Measurements from ENCODE around the gene C1QTNF12. TPM values are rescaled to one million over a fixed set of nuclear protein-coding genes. Genes with fewer than 3 reads are reported as not detected.

Gene C1QTNF12
- total RNA-seq, 1 donor from 2014 or later = 2.5 TPM

DNA sequence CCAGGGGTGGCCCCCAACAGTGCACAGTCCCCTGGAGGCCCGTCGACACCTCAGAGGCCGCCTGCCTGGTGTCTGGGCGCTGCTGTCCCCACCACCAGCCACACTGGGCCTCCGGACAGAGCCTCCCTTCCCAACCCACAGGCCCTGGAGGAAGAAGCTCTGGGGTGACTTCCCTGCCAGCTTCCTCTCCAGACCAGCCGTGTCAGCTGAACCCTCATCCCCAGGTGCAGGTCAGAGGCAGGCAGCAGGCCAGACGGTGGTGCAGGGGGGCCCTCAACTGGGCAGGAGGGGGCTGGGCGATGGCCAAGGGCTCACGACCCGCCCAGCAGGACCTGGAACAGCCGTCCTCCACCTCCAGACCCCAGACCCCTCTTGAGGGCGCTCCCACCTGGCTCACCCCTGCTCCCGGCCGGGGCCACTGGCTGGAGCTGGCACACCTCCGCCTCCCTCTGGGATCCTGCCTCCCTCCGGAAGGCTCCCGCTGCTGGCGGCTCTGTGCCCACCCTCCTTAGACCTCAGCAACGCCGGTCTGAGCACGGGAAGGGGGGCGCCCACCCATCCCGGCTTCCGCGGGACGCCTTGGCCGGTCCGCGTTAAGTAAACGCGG lies 40.6 kb downstream of the C1QTNF12 start:
- peaks cover 5% of the 10 kb centered on the region for H3K27me3 Mint-ChIP-seq
- no peak for DNase-seq (ENCODE audit: extremely low spot score, unreplicated experiment)
- TF ChIP-seq, protein P1, sequence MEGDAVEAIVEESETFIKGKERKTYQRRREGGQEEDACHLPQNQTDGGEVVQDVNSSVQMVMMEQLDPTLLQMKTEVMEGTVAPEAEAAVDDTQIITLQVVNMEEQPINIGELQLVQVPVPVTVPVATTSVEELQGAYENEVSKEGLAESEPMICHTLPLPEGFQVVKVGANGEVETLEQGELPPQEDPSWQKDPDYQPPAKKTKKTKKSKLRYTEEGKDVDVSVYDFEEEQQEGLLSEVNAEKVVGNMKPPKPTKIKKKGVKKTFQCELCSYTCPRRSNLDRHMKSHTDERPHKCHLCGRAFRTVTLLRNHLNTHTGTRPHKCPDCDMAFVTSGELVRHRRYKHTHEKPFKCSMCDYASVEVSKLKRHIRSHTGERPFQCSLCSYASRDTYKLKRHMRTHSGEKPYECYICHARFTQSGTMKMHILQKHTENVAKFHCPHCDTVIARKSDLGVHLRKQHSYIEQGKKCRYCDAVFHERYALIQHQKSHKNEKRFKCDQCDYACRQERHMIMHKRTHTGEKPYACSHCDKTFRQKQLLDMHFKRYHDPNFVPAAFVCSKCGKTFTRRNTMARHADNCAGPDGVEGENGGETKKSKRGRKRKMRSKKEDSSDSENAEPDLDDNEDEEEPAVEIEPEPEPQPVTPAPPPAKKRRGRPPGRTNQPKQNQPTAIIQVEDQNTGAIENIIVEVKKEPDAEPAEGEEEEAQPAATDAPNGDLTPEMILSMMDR (conservative IDR thresholded peaks at IDR 0.05) = no peak
- no peaks in the 10 kb centered on the region for H3K4me1 Mint-ChIP-seq (ENCODE audit: unreplicated experiment)
- H3K9me3 Mint-ChIP-seq = no peaks in the 10 kb centered on the region
- no peaks in the 10 kb centered on the region for H3K36me3 Mint-ChIP-seq
- H3K4me3 Mint-ChIP-seq = no peak overlapping the region
- no peak overlapping the region for H3K27ac Mint-ChIP-seq

DNA sequence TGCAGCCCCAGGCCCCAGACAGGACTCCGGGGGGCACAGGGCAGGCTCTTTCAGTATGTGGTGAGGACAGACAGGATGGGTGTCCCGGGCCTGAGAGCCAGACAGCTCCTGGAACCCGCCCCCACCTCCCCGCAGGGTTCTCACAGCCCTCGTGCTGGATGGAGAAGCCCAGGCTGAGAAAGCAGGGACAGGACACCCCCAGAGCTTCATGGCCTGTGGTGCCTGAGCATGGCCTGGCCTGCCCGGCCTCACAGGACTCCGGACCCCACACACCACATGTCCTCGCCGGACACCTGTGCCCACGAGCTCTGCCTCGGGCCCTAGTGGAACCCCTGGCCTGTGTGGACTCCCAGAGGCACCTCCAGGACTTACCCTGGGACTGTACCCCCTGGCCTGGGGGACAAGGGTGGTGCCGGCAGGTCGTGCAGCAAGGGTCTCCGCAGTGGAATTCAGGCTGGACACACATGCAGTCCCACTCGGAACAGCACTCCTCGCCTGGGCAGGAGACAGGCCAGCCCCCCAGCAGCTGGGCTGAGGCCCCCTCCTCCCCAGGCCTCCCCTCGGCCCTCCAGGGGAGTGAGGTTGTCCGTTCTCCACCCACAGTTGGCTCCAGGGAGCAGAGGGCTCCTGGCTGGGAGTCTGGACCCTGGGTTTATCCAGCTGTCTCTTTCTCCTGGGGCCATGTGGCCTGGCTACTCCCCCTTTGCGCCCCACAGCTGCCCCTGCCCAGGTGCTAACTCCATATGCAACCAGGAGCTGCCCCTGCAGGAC lies 41.3 kb downstream of the C1QTNF12 start:
- no peak for DNase-seq (ENCODE audit: extremely low spot score, unreplicated experiment)
- H3K4me1 Mint-ChIP-seq (ENCODE audit: unreplicated experiment) = no peaks in the 10 kb centered on the region

DNA sequence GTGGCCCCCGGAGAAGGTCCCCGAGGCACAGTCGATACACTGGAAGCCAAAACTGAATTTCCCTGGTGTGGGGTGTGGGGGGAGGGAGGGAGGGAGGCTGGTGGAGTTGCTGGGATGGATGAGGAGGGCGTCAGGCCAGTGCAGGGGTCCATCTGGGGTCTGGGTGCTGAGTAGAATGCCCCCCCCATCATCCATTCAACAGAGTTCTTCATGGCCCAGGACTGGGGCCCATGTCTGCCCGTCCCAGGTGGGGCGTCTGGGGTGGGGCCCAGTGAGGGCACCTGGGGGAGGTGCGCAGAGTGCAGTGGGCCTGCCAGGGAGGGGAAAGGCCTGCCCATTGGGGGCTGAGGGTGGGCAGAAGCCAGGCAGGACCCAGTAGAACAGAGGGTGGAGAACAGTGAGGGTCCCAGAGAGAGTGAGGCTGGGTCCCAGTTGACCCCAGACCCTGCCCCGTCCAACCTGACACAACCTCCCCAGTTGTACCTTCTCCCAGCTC lies 42.0 kb downstream of the C1QTNF12 start:
- Mint-ChIP-seq H3K9me3 (no peaks in the 10 kb centered on the region), H3K36me3 (no peaks in the 10 kb centered on the region), H3K4me3 (no peak overlapping the region), H3K4me1 (ENCODE audit: unreplicated experiment) (no peaks in the 10 kb centered on the region), H3K27me3 (peaks cover 5% of the 10 kb centered on the region), H3K27ac (no peak overlapping the region)
- no peak for DNase-seq (ENCODE audit: extremely low spot score, unreplicated experiment)
- TF ChIP-seq, protein P1 (conservative IDR thresholded peaks at IDR 0.05) = no peak

More for the DNA sequence above, 41.3 kb downstream of the C1QTNF12 start:
- Mint-ChIP-seq H3K27ac (no peak overlapping the region), H3K27me3 (peaks cover 5% of the 10 kb centered on the region), H3K4me3 (no peak overlapping the region), H3K36me3 (no peaks in the 10 kb centered on the region), H3K9me3 (no peaks in the 10 kb centered on the region)
- TF ChIP-seq, protein P1 (conservative IDR thresholded peaks at IDR 0.05) = no peak

DNA sequence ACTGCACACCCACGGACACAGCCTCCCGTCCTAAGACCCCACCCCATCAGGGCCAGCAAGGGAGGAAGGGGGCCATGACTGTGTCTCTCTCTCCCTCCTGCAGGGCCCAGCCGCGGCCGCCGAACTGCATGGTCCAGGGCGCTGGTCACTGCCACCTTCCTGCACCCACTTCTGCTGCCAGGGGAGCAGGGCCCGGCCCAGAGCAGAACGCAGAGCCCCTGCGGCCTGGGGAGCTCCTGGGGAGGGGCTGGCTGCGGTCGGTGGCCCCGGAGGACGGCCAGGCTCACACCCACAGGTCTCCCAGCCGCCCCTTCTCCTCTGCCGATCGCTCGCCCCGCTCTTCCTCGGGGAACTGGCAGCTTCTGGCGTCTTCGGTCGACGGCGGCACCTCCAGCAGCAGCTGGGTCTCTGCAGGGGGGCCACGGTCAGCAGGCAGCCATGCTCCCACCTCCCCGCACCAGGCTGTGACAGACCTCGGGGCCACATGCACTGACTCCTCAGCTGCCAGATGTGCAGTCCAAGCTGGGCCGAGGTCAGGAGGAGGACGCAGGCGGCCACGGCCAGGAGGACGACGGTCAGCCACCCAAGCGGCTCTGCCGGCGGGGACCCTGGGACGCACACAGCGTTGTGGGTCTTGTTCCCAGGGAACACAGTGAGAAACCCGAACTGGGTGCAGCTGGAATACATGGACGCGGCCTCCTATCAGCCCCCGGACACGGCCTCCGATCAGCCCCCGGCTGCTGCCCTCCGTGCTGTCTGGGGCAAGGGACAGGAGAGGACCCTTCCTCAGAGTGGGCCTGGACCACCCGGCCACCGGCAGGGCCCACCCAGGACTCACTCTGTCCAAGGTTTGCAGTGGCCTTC lies 42.7 kb downstream of the C1QTNF12 start:
- Mint-ChIP-seq H3K36me3 (no peaks in the 10 kb centered on the region), H3K27ac (no peak overlapping the region), H3K4me3 (no peak overlapping the region), H3K4me1 (ENCODE audit: unreplicated experiment) (no peaks in the 10 kb centered on the region), H3K27me3 (peaks cover 5% of the 10 kb centered on the region), H3K9me3 (no peaks in the 10 kb centered on the region)
- no peak for DNase-seq (ENCODE audit: extremely low spot score, unreplicated experiment)
- TF ChIP-seq, protein P1 (conservative IDR thresholded peaks at IDR 0.05) = no peak

DNA sequence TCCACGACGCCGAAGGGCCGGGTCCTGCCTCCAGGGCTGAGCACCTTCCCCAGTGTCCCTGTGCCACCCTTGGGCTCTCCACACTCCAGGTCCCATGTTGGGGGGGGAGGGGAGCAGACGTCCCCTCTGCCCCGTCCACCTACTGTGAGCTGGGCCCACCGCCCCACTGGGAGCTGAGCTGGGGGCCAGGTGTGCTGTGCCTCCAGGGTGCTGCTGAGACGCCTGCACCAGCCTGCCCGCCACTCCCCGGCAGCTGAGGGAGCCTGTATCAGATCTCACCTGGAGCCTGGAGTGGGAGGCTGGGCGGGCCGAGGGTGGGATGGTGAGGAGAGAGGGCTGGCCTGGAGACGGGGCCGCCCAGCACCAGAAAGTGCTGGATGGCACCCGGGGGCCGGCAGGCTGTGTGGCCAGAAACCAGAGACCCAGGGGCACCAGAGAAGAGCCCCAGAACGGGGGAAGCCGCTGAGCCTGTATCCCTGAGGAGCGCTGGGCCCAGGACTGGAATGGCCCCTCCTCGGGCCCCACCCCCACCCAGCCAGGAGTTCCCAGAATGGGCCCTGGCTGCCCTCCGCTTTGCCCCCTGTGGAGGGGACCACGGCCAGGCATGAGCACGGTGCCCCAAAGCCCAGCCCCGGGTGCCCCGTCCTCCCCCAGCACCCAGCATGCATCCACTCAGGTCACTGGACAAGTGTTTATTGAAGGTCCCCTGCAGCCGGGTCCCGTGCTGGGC lies 43.5 kb downstream of the C1QTNF12 start:
- TF ChIP-seq, protein P1 (conservative IDR thresholded peaks at IDR 0.05) = no peak
- DNase-seq (ENCODE audit: extremely low spot score, unreplicated experiment) = no peak
- Mint-ChIP-seq H3K36me3 (no peaks in the 10 kb centered on the region), H3K27me3 (peaks cover 5% of the 10 kb centered on the region), H3K9me3 (no peaks in the 10 kb centered on the region), H3K4me1 (ENCODE audit: unreplicated experiment) (no peaks in the 10 kb centered on the region), H3K27ac (no peak overlapping the region), H3K4me3 (no peak overlapping the region)
